Spleen (tissue), 7 donors: Measurements from ENCODE around the gene LAIR1.

ENCODE experiments used
- POLR2A ChIP-seq, 3 donors: fragments of 450-650 bp; IDR thresholded peaks; one replicate each; pipeline ENCODE4 v1.5.1; 2017; ENCODE audit warnings: antibody characterized with exemption in 3 of 3, mild to moderate bottlenecking in 1 of 3
- TF ChIP-seq, protein P1 (sequence below), 11 experiments: fragments of 200-600 bp in 7 of 11; fragments of 450-650 bp in 4 of 11; sonication (generic) in 4 of 11; IDR thresholded peaks in 8 of 11; conservative IDR thresholded peaks in 3 of 11; 1 replicate in 7 of 11; 2 replicates in 4 of 11; pipeline versions ENCODE4 v1.4.0 to v1.8.0; 2016 to 2021; ENCODE audit warnings: antibody characterized with exemption in 11 of 11, inconsistent platforms in 4 of 11, mild to moderate bottlenecking in 1 of 11
- donor health status: DM: no; HTN: no; CAD: no; lungs with moderate emphysema.
- donor health status: DM: no; HTN: no; CAD: no.
- donor health status: DM: no; HTN: no; CAD: no.

DNA sequence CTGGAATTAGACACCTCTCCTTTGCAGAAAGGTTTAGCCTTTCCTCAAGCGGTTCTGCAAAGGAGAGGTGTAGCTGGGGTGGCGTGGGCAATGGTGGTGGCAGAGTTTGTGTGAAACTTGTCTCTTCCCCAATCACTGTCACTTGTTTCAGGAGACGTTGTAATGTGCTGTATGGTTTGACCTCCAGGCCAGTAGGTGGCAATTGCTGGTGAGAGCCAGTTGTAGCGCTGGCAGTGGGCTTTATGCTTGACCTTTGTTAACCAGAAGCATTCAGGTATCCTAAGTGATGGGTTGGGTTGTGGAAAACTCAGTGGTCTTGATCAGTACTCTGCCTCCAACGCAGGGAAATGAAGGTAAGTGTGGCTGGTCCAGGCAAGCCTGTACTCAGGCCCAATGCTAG, 39.1 kb downstream of the LAIR1 start:
- TF ChIP-seq, protein P1, sequence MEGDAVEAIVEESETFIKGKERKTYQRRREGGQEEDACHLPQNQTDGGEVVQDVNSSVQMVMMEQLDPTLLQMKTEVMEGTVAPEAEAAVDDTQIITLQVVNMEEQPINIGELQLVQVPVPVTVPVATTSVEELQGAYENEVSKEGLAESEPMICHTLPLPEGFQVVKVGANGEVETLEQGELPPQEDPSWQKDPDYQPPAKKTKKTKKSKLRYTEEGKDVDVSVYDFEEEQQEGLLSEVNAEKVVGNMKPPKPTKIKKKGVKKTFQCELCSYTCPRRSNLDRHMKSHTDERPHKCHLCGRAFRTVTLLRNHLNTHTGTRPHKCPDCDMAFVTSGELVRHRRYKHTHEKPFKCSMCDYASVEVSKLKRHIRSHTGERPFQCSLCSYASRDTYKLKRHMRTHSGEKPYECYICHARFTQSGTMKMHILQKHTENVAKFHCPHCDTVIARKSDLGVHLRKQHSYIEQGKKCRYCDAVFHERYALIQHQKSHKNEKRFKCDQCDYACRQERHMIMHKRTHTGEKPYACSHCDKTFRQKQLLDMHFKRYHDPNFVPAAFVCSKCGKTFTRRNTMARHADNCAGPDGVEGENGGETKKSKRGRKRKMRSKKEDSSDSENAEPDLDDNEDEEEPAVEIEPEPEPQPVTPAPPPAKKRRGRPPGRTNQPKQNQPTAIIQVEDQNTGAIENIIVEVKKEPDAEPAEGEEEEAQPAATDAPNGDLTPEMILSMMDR (IDR thresholded peaks at IDR 0.05 in 8 of 11, conservative IDR thresholded peaks at IDR 0.05 in 3 of 11): no peak
- no peak for TF ChIP-seq POLR2A (IDR thresholded peaks at IDR 0.05)
